ENCODE measurements around the gene GLT8D2. TPM values are rescaled to one million over a fixed set of nuclear protein-coding genes. Genes with fewer than 3 reads are reported as not detected.
"Not testable (repeated sequence)": the region's sequence is repeated elsewhere in the genome, so short reads cannot be mapped to it uniquely, and the experiment has no call there.

GLT8D2 gene
- total and polyA plus RNA-seq, 2 donors (not counting 3 experiments of a cell fraction or from before 2014, with no cell fraction given), result 1.7 to 2.6 TPM

DNA sequence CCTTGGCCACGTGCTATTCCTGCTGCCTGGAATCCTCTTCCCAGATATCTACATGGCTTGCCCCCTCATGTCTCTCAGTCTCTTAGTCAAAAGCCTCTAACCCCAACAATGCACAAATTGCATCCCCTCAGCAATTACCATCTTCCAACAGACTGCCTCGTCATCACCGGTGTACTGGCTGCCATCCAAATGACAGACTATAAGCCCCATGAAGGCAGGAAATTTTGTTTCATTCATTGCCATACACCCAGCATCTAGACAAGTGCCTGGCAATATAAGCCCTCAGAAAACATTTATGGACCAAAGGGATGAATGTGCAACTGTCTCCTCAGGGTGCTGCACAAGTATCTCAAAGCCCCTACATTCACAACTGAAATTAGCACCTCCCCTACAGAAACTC lies 5.8 kb downstream of the GLT8D2 start:
- no peaks in the 10 kb centered on the region for H3K9me3 ChIP-seq (replicated peaks; ENCODE audit: control insufficient read depth, insufficient read depth, low read length)
- CTCF ChIA-PET, result no interaction called here
- H3K27ac ChIP-seq (ENCODE audit: insufficient read depth, low read depth, low read length), result no peak overlapping the region
- H3K27me3 ChIP-seq (ENCODE audit: control insufficient read depth in 2 of 2, insufficient read depth in 2 of 2, low read length in 2 of 2), result peaks cover 0 to 5% of the 10 kb centered on the region in 2 experiments
- DNase-seq (ENCODE audit: low read depth, low spot score) (no peak), FAIRE-seq (no peak)
- no peaks in the 10 kb centered on the region for H3K36me3 ChIP-seq (ENCODE audit: control insufficient read depth in 2 of 2, extremely low read depth in 1 of 2, insufficient read depth in 2 of 2, low read length in 2 of 2)
- TF ChIP-seq FOS (IDR thresholded peaks at IDR 0.05; ENCODE audit: borderline replicate concordance, insufficient read depth, low read length) (no peak), JUN (IDR thresholded peaks at IDR 0.05; ENCODE audit: borderline replicate concordance, insufficient read depth, insufficient read length, low read depth) (no peak), MYC (IDR thresholded peaks at IDR 0.05; ENCODE audit: low read depth, low read length) (no peak)
- dilution Hi-C loops (cut with MboI; ENCODE audit: extremely low pct_ligation_motif_present, low sequenced_read_pairs) (no loop called here), intact Hi-C loops (cut with micrococcal nuclease) (no loop called here)
- POLR2A ChIA-PET, result no interaction called here
- no peaks in the 10 kb centered on the region for H3K9me1 ChIP-seq (replicated peaks; ENCODE audit: control insufficient read depth, extremely low read depth, insufficient read depth, low read length)
- H3K79me2 ChIP-seq (ENCODE audit: control insufficient read depth, insufficient read depth, low read length), result no peaks in the 10 kb centered on the region
- no peak overlapping the region for H3K4me3 ChIP-seq (replicated peaks in 1 of 3; ENCODE audit: insufficient read depth in 1 of 3, low read depth in 1 of 3, low read length in 3 of 3)
- H4K20me1 ChIP-seq (replicated peaks; ENCODE audit: control insufficient read depth, extremely low read depth, insufficient read depth, low read length), result no peaks in the 10 kb centered on the region
- no peak overlapping the region for H3K9ac ChIP-seq (replicated peaks; ENCODE audit: extremely low read depth, insufficient read depth, low read length)
- no peak overlapping the region for H2AFZ ChIP-seq (ENCODE audit: low read depth, low read length)
- H3K4me2 ChIP-seq (ENCODE audit: insufficient read depth, low read length), result no peak overlapping the region
- no TSS peak for BruUV-seq (replicated peaks)
- no peaks in the 10 kb centered on the region for H3K4me1 ChIP-seq (ENCODE audit: control insufficient read depth, extremely low read depth, insufficient read depth, low read length)

DNA sequence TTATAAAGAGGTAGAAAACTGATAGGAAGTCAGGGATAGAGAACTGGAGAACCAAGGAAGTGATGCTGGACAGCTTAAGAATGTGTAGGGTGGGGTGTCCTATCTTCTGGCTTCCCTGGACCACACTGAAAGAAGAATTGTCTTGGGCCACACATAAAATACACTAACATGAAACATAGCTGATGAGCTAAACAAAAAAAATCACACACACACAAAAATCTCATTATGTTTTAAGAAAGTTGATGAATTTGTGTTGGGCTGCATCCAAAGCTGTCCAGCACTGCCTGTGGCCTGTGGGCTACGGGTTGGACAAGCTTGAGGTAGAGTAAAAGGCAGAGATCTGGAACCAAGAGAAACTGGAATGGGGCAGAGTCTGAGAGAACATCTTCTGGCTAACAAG lies 7.4 kb downstream of the GLT8D2 start:
- Histone ChIP-seq H3K9me1 (replicated peaks; ENCODE audit: control insufficient read depth, extremely low read depth, insufficient read depth, low read length) (no peaks in the 10 kb centered on the region), H3K4me2 (ENCODE audit: insufficient read depth, low read length) (no peak overlapping the region), H3K4me1 (ENCODE audit: control insufficient read depth, extremely low read depth, insufficient read depth, low read length) (no peaks in the 10 kb centered on the region), H3K36me3 (ENCODE audit: control insufficient read depth in 2 of 2, extremely low read depth in 1 of 2, insufficient read depth in 2 of 2, low read length in 2 of 2) (no peaks in the 10 kb centered on the region), H3K79me2 (ENCODE audit: control insufficient read depth, insufficient read depth, low read length) (no peaks in the 10 kb centered on the region), H3K9me3 (replicated peaks; ENCODE audit: control insufficient read depth, insufficient read depth, low read length) (no peaks in the 10 kb centered on the region), H2AFZ (ENCODE audit: low read depth, low read length) (no peak overlapping the region), H3K4me3 (replicated peaks in 1 of 3; ENCODE audit: insufficient read depth in 1 of 3, low read depth in 1 of 3, low read length in 3 of 3) (no peak overlapping the region), H3K27ac (ENCODE audit: insufficient read depth, low read depth, low read length) (no peak overlapping the region), H3K9ac (replicated peaks; ENCODE audit: extremely low read depth, insufficient read depth, low read length) (no peak overlapping the region), H3K27me3 (ENCODE audit: control insufficient read depth in 2 of 2, insufficient read depth in 2 of 2, low read length in 2 of 2) (peaks cover 0 to 7% of the 10 kb centered on the region in 2 experiments), H4K20me1 (replicated peaks; ENCODE audit: control insufficient read depth, extremely low read depth, insufficient read depth, low read length) (no peaks in the 10 kb centered on the region)
- ChIA-PET CTCF (interaction anchor here (0.7 to 0.9 kb wide), 2 partner anchors 8 to 16 kb away, joined by 3 to 4 read pairs; partner anchors contain the start of gene GLT8D2), POLR2A (no interaction called here)
- TF ChIP-seq EZH2 (IDR thresholded peaks at IDR 0.05; ENCODE audit: borderline replicate concordance, low read depth, low read length, severe bottlenecking) (no peak), MYC (IDR thresholded peaks at IDR 0.05; ENCODE audit: low read depth, low read length) (no peak), GATA2 (IDR thresholded peaks at IDR 0.05; ENCODE audit: insufficient read depth, insufficient read length, low read depth, low read length) (no peak), JUN (IDR thresholded peaks at IDR 0.05; ENCODE audit: borderline replicate concordance, insufficient read depth, insufficient read length, low read depth) (no peak)
- TF ChIP-seq, protein P1, sequence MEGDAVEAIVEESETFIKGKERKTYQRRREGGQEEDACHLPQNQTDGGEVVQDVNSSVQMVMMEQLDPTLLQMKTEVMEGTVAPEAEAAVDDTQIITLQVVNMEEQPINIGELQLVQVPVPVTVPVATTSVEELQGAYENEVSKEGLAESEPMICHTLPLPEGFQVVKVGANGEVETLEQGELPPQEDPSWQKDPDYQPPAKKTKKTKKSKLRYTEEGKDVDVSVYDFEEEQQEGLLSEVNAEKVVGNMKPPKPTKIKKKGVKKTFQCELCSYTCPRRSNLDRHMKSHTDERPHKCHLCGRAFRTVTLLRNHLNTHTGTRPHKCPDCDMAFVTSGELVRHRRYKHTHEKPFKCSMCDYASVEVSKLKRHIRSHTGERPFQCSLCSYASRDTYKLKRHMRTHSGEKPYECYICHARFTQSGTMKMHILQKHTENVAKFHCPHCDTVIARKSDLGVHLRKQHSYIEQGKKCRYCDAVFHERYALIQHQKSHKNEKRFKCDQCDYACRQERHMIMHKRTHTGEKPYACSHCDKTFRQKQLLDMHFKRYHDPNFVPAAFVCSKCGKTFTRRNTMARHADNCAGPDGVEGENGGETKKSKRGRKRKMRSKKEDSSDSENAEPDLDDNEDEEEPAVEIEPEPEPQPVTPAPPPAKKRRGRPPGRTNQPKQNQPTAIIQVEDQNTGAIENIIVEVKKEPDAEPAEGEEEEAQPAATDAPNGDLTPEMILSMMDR (IDR thresholded peaks at IDR 0.05; ENCODE audit: extremely low read depth in 1 of 2, insufficient read depth in 1 of 2, low read depth in 1 of 2, low read length in 2 of 2), result no peak
- no peak for FAIRE-seq
- dilution Hi-C loops (cut with MboI; ENCODE audit: extremely low pct_ligation_motif_present, low sequenced_read_pairs), result no loop called here
- intact Hi-C loops (cut with micrococcal nuclease), result no loop called here
- no peak for DNase-seq (ENCODE audit: low read depth, low spot score)
- BruUV-seq (replicated peaks), result no TSS peak

DNA sequence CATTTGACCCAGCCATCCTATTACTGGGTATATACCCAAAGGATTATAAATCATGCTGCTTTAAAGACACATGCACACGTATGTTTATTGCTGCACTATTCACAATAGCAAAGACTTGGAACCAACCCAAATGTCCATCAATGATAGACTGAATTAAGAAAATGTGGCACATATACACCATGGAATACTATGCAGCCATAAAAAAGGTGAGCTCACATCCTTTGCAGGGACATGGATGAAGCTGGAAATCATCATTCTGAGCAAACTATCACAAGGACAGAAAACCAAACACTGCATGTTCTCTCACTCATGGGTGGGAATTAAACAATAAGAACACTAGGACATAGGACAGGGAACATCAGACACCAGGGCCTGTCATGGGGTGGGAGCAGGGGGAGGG lies 10.2 kb downstream of the GLT8D2 start:
- dilution Hi-C loops (cut with MboI; ENCODE audit: extremely low pct_ligation_motif_present, low sequenced_read_pairs); H3K79me2 ChIP-seq (ENCODE audit: control insufficient read depth, insufficient read depth, low read length); H3K4me2 ChIP-seq (ENCODE audit: insufficient read depth, low read length); POLR2A ChIA-PET; H3K9me3 ChIP-seq (replicated peaks; ENCODE audit: control insufficient read depth, insufficient read depth, low read length); FAIRE-seq; H3K9ac ChIP-seq (replicated peaks; ENCODE audit: extremely low read depth, insufficient read depth, low read length); DNase-seq (ENCODE audit: low read depth, low spot score); BruUV-seq (replicated peaks); H3K27ac ChIP-seq (ENCODE audit: insufficient read depth, low read depth, low read length); H3K27me3 ChIP-seq (ENCODE audit: control insufficient read depth in 2 of 2, insufficient read depth in 2 of 2, low read length in 2 of 2); CTCF ChIA-PET; H2AFZ ChIP-seq (ENCODE audit: low read depth, low read length); intact Hi-C loops (cut with micrococcal nuclease); H4K20me1 ChIP-seq (replicated peaks; ENCODE audit: control insufficient read depth, extremely low read depth, insufficient read depth, low read length); H3K36me3 ChIP-seq (ENCODE audit: control insufficient read depth in 2 of 2, extremely low read depth in 1 of 2, insufficient read depth in 2 of 2, low read length in 2 of 2); H3K4me3 ChIP-seq (replicated peaks in 1 of 3; ENCODE audit: insufficient read depth in 1 of 3, low read depth in 1 of 3, low read length in 3 of 3); H3K4me1 ChIP-seq (ENCODE audit: control insufficient read depth, extremely low read depth, insufficient read depth, low read length); H3K9me1 ChIP-seq (replicated peaks; ENCODE audit: control insufficient read depth, extremely low read depth, insufficient read depth, low read length): not testable (repeated sequence)

Measured in endothelial cell of umbilical vein (primary cell).